ENCODE measurements around the gene RMP24.
"Not testable (repeated sequence)": the region's sequence is repeated elsewhere in the genome, so short reads cannot be mapped to it uniquely, and the experiment has no call there.

The RMP24 gene

GRCh38 chr18:35962320-35962719 lies 10.2 kb upstream of the RMP24 start:
- Histone ChIP-seq H3K4me1 (ENCODE audit: control insufficient read depth in 1 of 2, insufficient read depth in 2 of 2, low read length in 2 of 2) (no peaks in the 10 kb centered on the region), H4K20me1 (ENCODE audit: insufficient read depth, low read length) (no peaks in the 10 kb centered on the region), H3K9me3 (replicated peaks in 1 of 2; ENCODE audit: control insufficient read depth in 1 of 2, insufficient read depth in 1 of 2, low read length in 2 of 2) (peaks cover 0 to 4% of the 10 kb centered on the region in 2 donors), H3K79me2 (ENCODE audit: insufficient read depth, low read length) (no peaks in the 10 kb centered on the region), H2AFZ (ENCODE audit: insufficient read depth, low read depth, low read length, poor library complexity, severe bottlenecking) (no peak overlapping the region), H3K27ac (ENCODE audit: low read depth in 1 of 2, low read length in 2 of 2) (no peak overlapping the region), H3K4me2 (replicated peaks; ENCODE audit: extremely low read depth, low read length, poor library complexity, severe bottlenecking) (no peak overlapping the region), H3K9ac (ENCODE audit: insufficient read depth, low read length, poor library complexity, severe bottlenecking) (no peak overlapping the region), H3K36me3 (replicated peaks in 1 of 2; ENCODE audit: control insufficient read depth in 1 of 2, insufficient read depth in 2 of 2, low read length in 2 of 2) (no peaks in the 10 kb centered on the region), H3K4me3 (replicated peaks in 1 of 3; ENCODE audit: low read depth in 2 of 3, low read length in 3 of 3) (no peak overlapping the region), H3K27me3 (ENCODE audit: control insufficient read depth in 2 of 2, insufficient read depth in 2 of 2, low read length in 2 of 2) (no peaks in the 10 kb centered on the region)
- Mint-ChIP-seq H3K4me1 (peaks cover 6% of the 10 kb centered on the region), H3K9me3 (peaks cover 0 to 16% (median 7%) of the 10 kb centered on the region in 7 donors), H3K36me3 (no peaks in the 10 kb centered on the region), H3K27ac (no peak overlapping the region), H3K27me3 (ENCODE audit: low read depth in 3 of 3) (peaks cover 3 to 16% (median 4%) of the 10 kb centered on the region in 3 donors), H3K4me3 (no peak overlapping the region)
- 100% methylated on average over 1 of the region's 2 CpGs for WGBS (ENCODE audit: insufficient coverage)
- DNase-seq, result no peak
- no peak for TF ChIP-seq CTCF (IDR thresholded peaks at IDR 0.05)
- intact Hi-C loops (cut with micrococcal nuclease), result no loop called here

DNA sequence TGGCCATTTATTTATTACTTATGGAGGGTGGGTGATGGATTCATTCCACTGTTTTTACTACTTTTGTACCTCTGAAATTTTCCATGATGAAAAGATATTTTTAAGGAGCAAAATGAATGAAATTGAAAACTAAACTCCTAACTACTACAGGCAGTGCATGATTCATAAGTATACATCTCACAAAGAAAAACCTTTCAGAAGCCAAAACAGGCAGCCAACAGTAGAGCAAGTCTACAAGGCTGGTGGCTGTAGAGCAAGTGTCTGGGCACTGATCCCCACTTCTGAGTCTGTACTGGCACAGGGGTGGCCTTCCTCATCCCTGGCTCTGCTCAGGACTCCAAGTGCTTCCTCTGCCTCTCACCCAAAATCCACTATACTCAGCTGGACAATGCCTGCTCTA lies 8.2 kb upstream of the RMP24 start:
- Histone ChIP-seq H3K36me3 (replicated peaks in 1 of 2; ENCODE audit: control insufficient read depth in 1 of 2, insufficient read depth in 2 of 2, low read length in 2 of 2) (no peaks in the 10 kb centered on the region), H3K9ac (ENCODE audit: insufficient read depth, low read length, poor library complexity, severe bottlenecking) (no peak overlapping the region), H3K9me3 (replicated peaks in 1 of 2; ENCODE audit: control insufficient read depth in 1 of 2, insufficient read depth in 1 of 2, low read length in 2 of 2) (peaks cover 0 to 3% of the 10 kb centered on the region in 2 donors), H4K20me1 (ENCODE audit: insufficient read depth, low read length) (no peaks in the 10 kb centered on the region), H3K27ac (ENCODE audit: low read depth in 1 of 2, low read length in 2 of 2) (no peak overlapping the region), H3K27me3 (ENCODE audit: control insufficient read depth in 2 of 2, insufficient read depth in 2 of 2, low read length in 2 of 2) (no peaks in the 10 kb centered on the region), H3K4me3 (replicated peaks in 1 of 3; ENCODE audit: low read depth in 2 of 3, low read length in 3 of 3) (no peak overlapping the region), H3K4me1 (ENCODE audit: control insufficient read depth in 1 of 2, insufficient read depth in 2 of 2, low read length in 2 of 2) (no peaks in the 10 kb centered on the region), H3K4me2 (replicated peaks; ENCODE audit: extremely low read depth, low read length, poor library complexity, severe bottlenecking) (no peak overlapping the region), H2AFZ (ENCODE audit: insufficient read depth, low read depth, low read length, poor library complexity, severe bottlenecking) (no peak overlapping the region), H3K79me2 (ENCODE audit: insufficient read depth, low read length) (no peaks in the 10 kb centered on the region)
- Mint-ChIP-seq H3K4me3 (no peak overlapping the region), H3K27me3 (ENCODE audit: low read depth in 3 of 3) (peaks cover 2 to 7% (median 4%) of the 10 kb centered on the region in 3 donors), H3K27ac (peak overlapping the region in 1 of 7 donors; percentile 59), H3K36me3 (no peaks in the 10 kb centered on the region), H3K4me1 (peaks cover 12% of the 10 kb centered on the region), H3K9me3 (peaks cover 0 to 10% (median 4%) of the 10 kb centered on the region in 7 donors)
- no peak for TF ChIP-seq CTCF (IDR thresholded peaks at IDR 0.05)
- intact Hi-C loops (cut with micrococcal nuclease), result no loop called here
- no peak for DNase-seq

DNA sequence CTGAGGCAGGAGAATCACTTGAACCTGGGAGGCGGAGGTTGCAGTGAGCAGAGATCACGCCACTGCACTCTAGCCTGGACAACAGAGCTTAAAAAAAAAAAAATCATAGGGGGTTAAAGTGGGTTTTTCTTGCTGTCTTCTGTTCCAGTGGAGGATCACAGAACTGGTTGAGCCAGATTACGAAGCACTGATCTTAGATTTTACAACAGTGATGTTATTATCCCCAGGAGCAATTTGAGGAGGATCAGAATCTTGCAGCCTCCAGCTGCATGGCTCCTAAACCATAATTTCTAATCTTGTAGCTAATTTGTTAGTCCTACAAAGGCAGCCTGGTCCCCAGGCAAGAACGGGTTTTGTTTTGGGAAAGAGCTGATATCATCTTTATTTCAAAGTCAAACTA lies 4.6 kb upstream of the RMP24 start:
- WGBS (ENCODE audit: insufficient coverage), result 100% methylated on average over 3 of the region's 4 CpGs
- peak overlapping the region in 1 of 2 donors; percentile 36 for H3K4me3 Mint-ChIP-seq
- H4K20me1 ChIP-seq (ENCODE audit: insufficient read depth, low read length); H3K9me3 ChIP-seq (replicated peaks in 1 of 2; ENCODE audit: control insufficient read depth in 1 of 2, insufficient read depth in 1 of 2, low read length in 2 of 2); H3K79me2 ChIP-seq (ENCODE audit: insufficient read depth, low read length); H3K27me3 Mint-ChIP-seq (ENCODE audit: low read depth in 3 of 3); H3K4me2 ChIP-seq (replicated peaks; ENCODE audit: extremely low read depth, low read length, poor library complexity, severe bottlenecking); H2AFZ ChIP-seq (ENCODE audit: insufficient read depth, low read depth, low read length, poor library complexity, severe bottlenecking); H3K36me3 ChIP-seq (replicated peaks in 1 of 2; ENCODE audit: control insufficient read depth in 1 of 2, insufficient read depth in 2 of 2, low read length in 2 of 2); intact Hi-C loops (cut with micrococcal nuclease); DNase-seq; H3K27ac ChIP-seq (ENCODE audit: low read depth in 1 of 2, low read length in 2 of 2); H3K9me3 Mint-ChIP-seq; H3K27ac Mint-ChIP-seq; H3K4me3 ChIP-seq (replicated peaks in 1 of 3; ENCODE audit: low read depth in 2 of 3, low read length in 3 of 3); H3K36me3 Mint-ChIP-seq; H3K27me3 ChIP-seq (ENCODE audit: control insufficient read depth in 2 of 2, insufficient read depth in 2 of 2, low read length in 2 of 2); H3K9ac ChIP-seq (ENCODE audit: insufficient read depth, low read length, poor library complexity, severe bottlenecking): not testable (repeated sequence)
- peaks cover 11 to 26% of the 10 kb centered on the region in 2 donors for H3K4me1 ChIP-seq (ENCODE audit: control insufficient read depth in 1 of 2, insufficient read depth in 2 of 2, low read length in 2 of 2)
- H3K4me1 Mint-ChIP-seq, result peaks cover 31% of the 10 kb centered on the region

Data from CD14-positive monocyte (primary cell).